HepG2 (cell line): ENCODE measurements around the gene TLL2. TPM values are rescaled to one million over a fixed set of nuclear protein-coding genes. Genes with fewer than 3 reads are reported as not detected.

ENCODE experiments used
- FOXA1 ChIP-seq, 2 experiments: fragments of 450-650 bp in 1 of 2; sonication (generic) in 1 of 2; formaldehyde crosslinking in 1 of 2; IDR thresholded peaks; 2 replicates each; pipeline versions ENCODE4 v1.4.0 to v1.6.1; 2016 to 2020; ENCODE audit warnings: missing genetic modification reagents in 1 of 2
- IRF1 ChIP-seq: sonication (generic); formaldehyde crosslinking; IDR thresholded peaks from 2 replicates; pipeline ENCODE4 v1.4.0; 2020; ENCODE audit warnings: low read depth, mild to moderate bottlenecking, missing genetic modification reagents
- KDM1A ChIP-seq: IDR thresholded peaks from 2 replicates; pipeline ENCODE4 v1.6.1; 2016; ENCODE audit warnings: missing compliant biosample characterization
- KLF9 ChIP-seq: IDR thresholded peaks from 2 replicates; pipeline ENCODE4 v1.6.1; 2016; ENCODE audit warnings: low read depth
- NR1H2 ChIP-seq: sonication (generic); formaldehyde crosslinking; IDR thresholded peaks from 2 replicates; pipeline ENCODE4 v1.8.1; 2022; ENCODE audit warnings: low read depth, missing genetic modification reagents, borderline replicate concordance
- PCBP1 ChIP-seq: fragments of 200-400 bp; formaldehyde crosslinking; IDR thresholded peaks from 2 replicates; pipeline ENCODE4 v1.6.1; 2017; ENCODE audit warnings: mild to moderate bottlenecking, low read depth, low read length, borderline replicate concordance
- RFXAP ChIP-seq: sonication (generic); formaldehyde crosslinking; IDR thresholded peaks from 2 replicates; pipeline ENCODE4 v1.4.0; 2020; ENCODE audit warnings: missing genetic modification reagents, borderline replicate concordance
- SIX4 ChIP-seq: sonication (generic); formaldehyde crosslinking; IDR thresholded peaks from 2 replicates; pipeline ENCODE4 v1.4.0; 2020; ENCODE audit warnings: missing genetic modification reagents
- SP5 ChIP-seq: IDR thresholded peaks from 2 replicates; pipeline ENCODE4 v1.6.1; 2016; ENCODE audit warnings: low read depth, borderline replicate concordance
- SRSF9 ChIP-seq: fragments of 200-400 bp; formaldehyde crosslinking; IDR thresholded peaks from 2 replicates; pipeline ENCODE4 v1.6.1; 2018; ENCODE audit warnings: borderline replicate concordance, mild to moderate bottlenecking, low read depth, low read length; ENCODE audit not compliant: insufficient read depth, poor library complexity, severe bottlenecking
- TMF1 ChIP-seq: sonication (generic); formaldehyde crosslinking; IDR thresholded peaks from 2 replicates; pipeline ENCODE4 v1.8.1; 2022; ENCODE audit warnings: low read depth, missing genetic modification reagents
- ZBTB14 ChIP-seq: sonication (generic); formaldehyde crosslinking; IDR thresholded peaks from 2 replicates; pipeline ENCODE4 v1.4.0; 2020; ENCODE audit warnings: missing genetic modification reagents
- ZFP41 ChIP-seq: sonication (generic); formaldehyde crosslinking; IDR thresholded peaks from 2 replicates; pipeline ENCODE4 v1.4.0; 2020; ENCODE audit warnings: mild to moderate bottlenecking, missing genetic modification reagents, borderline replicate concordance
- ZNF432 ChIP-seq: sonication (generic); formaldehyde crosslinking; IDR thresholded peaks from 2 replicates; pipeline ENCODE4 v1.5.0; 2020; ENCODE audit warnings: missing genetic modification reagents, mild to moderate bottlenecking, borderline replicate concordance
- ZNF543 ChIP-seq: sonication (generic); formaldehyde crosslinking; IDR thresholded peaks from 2 replicates; pipeline ENCODE4 v1.4.0; 2020; ENCODE audit warnings: mild to moderate bottlenecking, missing genetic modification reagents
- ZNF646 ChIP-seq: sonication (generic); formaldehyde crosslinking; IDR thresholded peaks from 2 replicates; pipeline ENCODE4 v1.9.0; 2021; ENCODE audit warnings: mild to moderate bottlenecking, missing genetic modification reagents
- ZNF724P ChIP-seq: sonication (generic); formaldehyde crosslinking; IDR thresholded peaks from 2 replicates; pipeline ENCODE4 v1.8.0; 2022; ENCODE audit warnings: missing genetic modification reagents, borderline replicate concordance
- ZNF770 ChIP-seq: sonication (generic); formaldehyde crosslinking; IDR thresholded peaks from 2 replicates; pipeline ENCODE4 v1.5.0; 2020; ENCODE audit warnings: mild to moderate bottlenecking, missing genetic modification reagents
- polyA plus RNA-seq, 8 experiments: library from polyadenylated mRNA; depleted of rRNA in 3 of 8; stranded (reverse) in 7 of 8; unstranded in 1 of 8; fragments of >200 nt; fragmentation: Illumina TruSeq in 4 of 8; extraction: Trizol in 4 of 8; gene quantifications; 2 replicates each; pipeline versions ENCODE4 v1.2.1 to v1.2.3, GENCODE V29; 2011 to 2016; ENCODE audit warnings: low read depth in 4 of 8, missing spikeins in 1 of 8, mixed read lengths in 1 of 8; ENCODE audit not compliant: insufficient read depth in 1 of 8
- total RNA-seq, 5 experiments: library from RNA; depleted of rRNA; stranded (reverse); fragments of >200 nt; fragmentation: Illumina TruSeq; extraction: Trizol; gene quantifications; 2 replicates each; pipeline ENCODE4 v1.2.3, GENCODE V29; 2016; ENCODE audit warnings: low read depth in 1 of 5

TLL2 gene
- total and polyA plus RNA-seq, 2 of the 13 experiments (the other 11 are each of a cell fraction or from before 2014, with no cell fraction given), result 0.09 TPM; not detected in 1

- TF ChIP-seq PCBP1, result 0 out of 2 replicates have a peak, but pooled peaks have one; percentile 17
- TF ChIP-seq ZBTB14, result 0 out of 2 replicates have a peak, but pooled peaks have one; percentile 46
- no peak for TF ChIP-seq RFXAP
- TF ChIP-seq ZNF770 (CRISPR knock-in tag), result no peak
- TF ChIP-seq ZNF724P (CRISPR knock-in tag), result no peak; the same call in 1 of the 2 replicates
- no peak for TF ChIP-seq IRF1 (CRISPR knock-in tag)
- no peak for TF ChIP-seq SIX4 (CRISPR knock-in tag)
- no peak for TF ChIP-seq ZNF646 (CRISPR knock-in tag)
- no peak for TF ChIP-seq ZNF432 (CRISPR knock-in tag)
- TF ChIP-seq FOXA1 (IDR thresholded peaks at IDR 0.05), result no peak
- TF ChIP-seq FOXA1 (CRISPR knock-in tag; IDR thresholded peaks at IDR 0.05), result no peak
- peak; percentile 66; the same call in 1 of the 2 replicates for TF ChIP-seq ZNF543 (CRISPR knock-in tag)
- TF ChIP-seq KDM1A (CRISPR knock-in tag), result peak; percentile 9; the same call in 1 of the 2 replicates
- no peak for TF ChIP-seq NR1H2 (CRISPR knock-in tag)
- no peak for TF ChIP-seq KLF9
- TF ChIP-seq SP5 (CRISPR knock-in tag), result no peak
- TF ChIP-seq ZFP41 (CRISPR knock-in tag), result no peak
- TF ChIP-seq SRSF9, result no peak
- 0 out of 2 replicates have a peak, but pooled peaks have one; percentile 20 for TF ChIP-seq TMF1 (CRISPR knock-in tag)
Measured at GRCh38 chr10:96513698-96514561, at the start of gene TLL2 (continued).
